SK-N-SH treated with all-trans-retinoic acid at 6 μM for 48 hours (cell line): Measurements from ENCODE around the gene KLHL3.

Experiments
- ATAC-seq: fragments of 200-7000 bp; cut with Tn5 transposase; 3 replicates; pipeline ENCODE4 v1.9.1; 2020; ENCODE audit warnings: mild to moderate bottlenecking, moderate library complexity
- CREB5 ChIP-seq: fragments of 250-450 bp; sonication (Bioruptor Pico); IDR thresholded peaks from 2 replicates; pipeline ENCODE4 v1.5.1; 2020; ENCODE audit warnings: low read depth, mild to moderate bottlenecking, moderate library complexity
- CSDC2 ChIP-seq: fragments of 250-450 bp; sonication (Bioruptor Pico); IDR thresholded peaks from 2 replicates; pipeline ENCODE4 v1.5.0; 2020; ENCODE audit warnings: mild to moderate bottlenecking, moderate library complexity
- CSRNP3 ChIP-seq: fragments of 250-450 bp; sonication (Bioruptor Pico); IDR thresholded peaks from 2 replicates; pipeline ENCODE4 v1.5.1; 2021; ENCODE audit warnings: mild to moderate bottlenecking, moderate library complexity
- GLIS3 ChIP-seq: fragments of 250-450 bp; sonication (Bioruptor Pico); IDR thresholded peaks from 2 replicates; pipeline ENCODE4 v1.5.0; 2020; ENCODE audit warnings: mild to moderate bottlenecking, moderate library complexity
- ISL1 ChIP-seq: fragments of 250-450 bp; sonication (Bioruptor Pico); IDR thresholded peaks from 2 replicates; pipeline ENCODE4 v2.1.2; 2022; ENCODE audit warnings: mild to moderate bottlenecking, moderate library complexity
- OSR1 ChIP-seq: fragments of 250-450 bp; sonication (Bioruptor Pico); IDR thresholded peaks from 2 replicates; pipeline ENCODE4 v1.8.0; 2022; ENCODE audit warnings: moderate library complexity, mild to moderate bottlenecking, inconsistent platforms
- PATZ1 ChIP-seq: fragments of 250-450 bp; sonication (Bioruptor Pico); IDR thresholded peaks from 2 replicates; pipeline ENCODE4 v1.8.0; 2020; ENCODE audit warnings: mild to moderate bottlenecking, moderate library complexity, borderline replicate concordance
- POU6F1 ChIP-seq: fragments of 250-450 bp; sonication (Bioruptor Pico); IDR thresholded peaks from 2 replicates; pipeline ENCODE4 v1.8.0; 2021; ENCODE audit warnings: low read depth, mild to moderate bottlenecking, moderate library complexity, borderline replicate concordance
- PPARA ChIP-seq: fragments of 250-450 bp; sonication (Bioruptor Pico); IDR thresholded peaks from 2 replicates; pipeline ENCODE4 v1.5.0; 2020; ENCODE audit warnings: mild to moderate bottlenecking, borderline replicate concordance
- RARB ChIP-seq: fragments of 250-450 bp; sonication (Bioruptor Pico); IDR thresholded peaks from 2 replicates; pipeline ENCODE4 v1.8.0; 2021; ENCODE audit warnings: mild to moderate bottlenecking, moderate library complexity
- SNAI2 ChIP-seq: fragments of 250-450 bp; sonication (Bioruptor Pico); IDR thresholded peaks from 2 replicates; pipeline ENCODE4 v1.5.0; 2020; ENCODE audit warnings: mild to moderate bottlenecking, moderate library complexity
- TCF4 ChIP-seq: fragments of 250-450 bp; sonication (Bioruptor Pico); IDR thresholded peaks from 2 replicates; pipeline ENCODE4 v1.8.0; 2021; ENCODE audit warnings: mild to moderate bottlenecking, moderate library complexity, borderline replicate concordance
- TOX ChIP-seq: fragments of 250-450 bp; sonication (Bioruptor Pico); IDR thresholded peaks from 2 replicates; pipeline ENCODE4 v1.8.0; 2021; ENCODE audit warnings: mild to moderate bottlenecking, moderate library complexity, borderline replicate concordance
- TSHZ2 ChIP-seq: fragments of 250-450 bp; sonication (Bioruptor Pico); IDR thresholded peaks from 2 replicates; pipeline ENCODE4 v1.5.0; 2020; ENCODE audit warnings: mild to moderate bottlenecking, moderate library complexity
- ZC3H10 ChIP-seq: fragments of 250-450 bp; sonication (Bioruptor Pico); IDR thresholded peaks from 2 replicates; pipeline ENCODE4 v1.5.1; 2021; ENCODE audit warnings: mild to moderate bottlenecking, moderate library complexity
- ZFP3 ChIP-seq: fragments of 250-450 bp; sonication (Bioruptor Pico); IDR thresholded peaks from 2 replicates; pipeline ENCODE4 v1.5.0; 2020; ENCODE audit warnings: mild to moderate bottlenecking, moderate library complexity
- ZFP30 ChIP-seq: fragments of 450-650 bp; formaldehyde crosslinking; IDR thresholded peaks from 2 replicates; pipeline ENCODE4 v1.5.0; 2022; ENCODE audit warnings: mild to moderate bottlenecking, moderate library complexity
- ZNF565 ChIP-seq: fragments of 450-650 bp; formaldehyde crosslinking; conservative IDR thresholded peaks from 2 replicates; pipeline ENCODE4 v1.5.0; 2020; ENCODE audit warnings: low read depth, mild to moderate bottlenecking, moderate library complexity
- ZNF70 ChIP-seq: fragments of 450-650 bp; formaldehyde crosslinking; IDR thresholded peaks from 2 replicates; pipeline ENCODE4 v1.5.0; 2020; ENCODE audit warnings: mild to moderate bottlenecking, moderate library complexity

The KLHL3 gene

GRCh38 chr5:137617528-137618205 lies 118.2 kb downstream of the KLHL3 start:
- ATAC-seq: peak; percentile 54; the same call in 2 of the 3 replicates
- no peak for TF ChIP-seq ZNF565 (CRISPR knock-in tag)
- TF ChIP-seq GLIS3: no peak
- no peak for TF ChIP-seq TSHZ2 (CRISPR knock-in tag)
- TF ChIP-seq OSR1 (CRISPR knock-in tag): no peak
- TF ChIP-seq CSDC2 (CRISPR knock-in tag): no peak
- no peak for TF ChIP-seq ZFP30 (CRISPR knock-in tag)
- TF ChIP-seq CSRNP3 (CRISPR knock-in tag): no peak
- no peak for TF ChIP-seq TCF4 (CRISPR knock-in tag)
- TF ChIP-seq ZNF70 (CRISPR knock-in tag): no peak
- TF ChIP-seq RARB (CRISPR knock-in tag): no peak
- no peak for TF ChIP-seq ZFP3 (CRISPR knock-in tag)
- TF ChIP-seq SNAI2 (CRISPR knock-in tag): no peak
- TF ChIP-seq CREB5 (CRISPR knock-in tag): no peak
- TF ChIP-seq ISL1 (CRISPR knock-in tag): no peak
- no peak for TF ChIP-seq POU6F1 (CRISPR knock-in tag)

- TF ChIP-seq POU6F1 (CRISPR knock-in tag) (no peak), ZC3H10 (CRISPR knock-in tag) (no peak), TCF4 (CRISPR knock-in tag) (no peak), ZNF565 (CRISPR knock-in tag) (no peak), CSDC2 (CRISPR knock-in tag) (no peak), OSR1 (CRISPR knock-in tag) (no peak), SNAI2 (CRISPR knock-in tag) (no peak), PATZ1 (CRISPR knock-in tag) (no peak), TOX (CRISPR knock-in tag) (no peak), ZNF70 (CRISPR knock-in tag) (no peak), PPARA (no peak), ISL1 (CRISPR knock-in tag) (no peak), TSHZ2 (CRISPR knock-in tag) (no peak)
- ATAC-seq: no peak
Measured at GRCh38 chr5:137616046-137616445, 119.8 kb downstream of the KLHL3 start.
